Lung (tissue), 12 donors: Measurements from ENCODE around the gene VTI1A. TPM values are rescaled to one million over a fixed set of nuclear protein-coding genes. Genes with fewer than 3 reads are reported as not detected.
"Not testable (repeated sequence)": the region's sequence is repeated elsewhere in the genome, so short reads cannot be mapped to it uniquely, and the experiment has no call there.

Experiments
- ATAC-seq: fragments of 200-7000 bp; cut with Tn5 transposase; one replicate; pipeline ENCODE4 v1.9.1; 2020; ENCODE audit warnings: moderate number of reproducible peaks; ENCODE audit not compliant: insufficient read depth, low FRiP score
- DNase-seq, 3 donors: peaks; one replicate each; pipeline ENCODE4 v3.0.0-alpha.2; 2013 to 2017
- H3K27ac ChIP-seq, 2 donors: one replicate each; pipeline ENCODE4 v1.5.1; 2013; ENCODE audit warnings: mild to moderate bottlenecking in 2 of 2, moderate library complexity in 2 of 2, control low read depth in 1 of 2, inconsistent platforms in 1 of 2, low read depth in 1 of 2, low read length in 1 of 2
- H3K27me3 ChIP-seq, 3 donors: one replicate each; pipeline ENCODE4 v1.5.1; 2013; ENCODE audit warnings: low read length in 2 of 3; ENCODE audit not compliant: control insufficient read depth in 3 of 3, insufficient read depth in 3 of 3
- H3K36me3 ChIP-seq, 4 donors: one replicate each; pipeline ENCODE4 v1.5.1; 2013; ENCODE audit warnings: low read length in 4 of 4, mild to moderate bottlenecking in 1 of 4, moderate library complexity in 1 of 4; ENCODE audit not compliant: control insufficient read depth in 4 of 4, insufficient read depth in 4 of 4
- H3K4me1 ChIP-seq, 5 donors: one replicate each; pipeline ENCODE4 v1.5.1; 2013; ENCODE audit warnings: low read length in 5 of 5, mild to moderate bottlenecking in 2 of 5, moderate library complexity in 1 of 5; ENCODE audit not compliant: control insufficient read depth in 5 of 5, insufficient read depth in 5 of 5
- H3K4me3 ChIP-seq: one replicate; pipeline ENCODE4 v1.5.1; 2013; ENCODE audit warnings: mild to moderate bottlenecking, control low read depth, moderate library complexity
- H3K9ac ChIP-seq, 2 donors: one replicate each; pipeline ENCODE4 v1.5.1; 2013; ENCODE audit warnings: low read length in 2 of 2, control low read depth in 1 of 2; ENCODE audit not compliant: insufficient read depth in 1 of 2
- H3K9me3 ChIP-seq, 4 donors: one replicate each; pipeline ENCODE4 v1.5.1; 2013; ENCODE audit warnings: low read length in 3 of 4, mild to moderate bottlenecking in 1 of 4, moderate library complexity in 1 of 4; ENCODE audit not compliant: control insufficient read depth in 4 of 4, insufficient read depth in 3 of 4
- CTCF ChIP-seq: IDR thresholded peaks from 2 replicates; pipeline ENCODE4 v1.5.1; 2012; ENCODE audit warnings: mild to moderate bottlenecking; ENCODE audit errors: control extremely low read depth, extremely low read depth
- WGBS, 2 donors: extraction: QIAGEN DNeasy Blood & Tissue Kit; methylation state at CpG; one replicate each; pipeline ENCODE4 v1.1.7; 2013; 5-methylcytosine and 5-hydroxymethylcytosine counted together
- polyA plus RNA-seq, 2 donors: library from polyadenylated mRNA; stranded (reverse); fragments of 200-250 nt; gene quantifications; one replicate each; pipeline ENCODE4 v1.2.1, GENCODE V29; 2013
- total RNA-seq, 2 donors: library from RNA; depleted of rRNA in 1 of 2; stranded (reverse); fragments of >200 nt in 1 of 2; gene quantifications; one replicate each; pipeline ENCODE4 v1.2.1, GENCODE V29; 2014 to 2021
- donor health status: control.
- donor health status: control.
- donor health status: Bipolar disorder and iron deficiency.
- donor health status: healthy.
- donor health status: DM: yes; HTN: yes; CAD: no.

The VTI1A gene
- total and polyA plus RNA-seq, 4 donors = 9.2 to 48.2 (median 28.4) TPM

- Histone ChIP-seq H3K27ac (no peak overlapping the region), H3K27me3 (no peaks in the 10 kb centered on the region), H3K9me3 (no peaks in the 10 kb centered on the region), H3K4me1 (peaks cover 0 to 1% (median 0%) of the 10 kb centered on the region in 5 donors), H3K4me3 (no peak overlapping the region), H3K36me3 (peaks cover 6 to 16% (median 11%) of the 10 kb centered on the region in 4 donors), H3K9ac (no peak overlapping the region)
- DNase-seq (no peak), ATAC-seq (no peak)
- 97 to 99% methylated on average over 4 of the region's 4 CpGs for WGBS, 2 donors
- TF ChIP-seq CTCF = no peak
Observed at GRCh38 chr10:112461029-112461887, 14.2 kb downstream of the VTI1A start.

- H3K4me1 ChIP-seq, H3K9me3 ChIP-seq, H3K9ac ChIP-seq, DNase-seq, H3K27ac ChIP-seq, H3K27me3 ChIP-seq, ATAC-seq, H3K4me3 ChIP-seq: not testable (repeated sequence)
- peaks cover 6 to 16% (median 11%) of the 10 kb centered on the region in 4 donors for H3K36me3 ChIP-seq
- 96 to 97% methylated on average over 5 of the region's 5 CpGs for WGBS, 2 donors
Observed at GRCh38 chr10:112464074-112464473, 17.1 kb downstream of the VTI1A start.

- no peaks in the 10 kb centered on the region for H3K27me3 ChIP-seq
- H3K9ac ChIP-seq = no peak overlapping the region
- ATAC-seq (no peak), DNase-seq (no peak)
- no peaks in the 10 kb centered on the region for H3K9me3 ChIP-seq
- no peak overlapping the region for H3K4me3 ChIP-seq
- peaks cover 7 to 16% (median 11%) of the 10 kb centered on the region in 4 donors for H3K36me3 ChIP-seq
- no peaks in the 10 kb centered on the region for H3K4me1 ChIP-seq
- TF ChIP-seq CTCF = no peak
- WGBS, 2 donors = 96 to 98% methylated on average over 3 of the region's 3 CpGs
- H3K27ac ChIP-seq = no peak overlapping the region
Observed at GRCh38 chr10:112465299-112465883, 18.4 kb downstream of the VTI1A start.

GRCh38 chr10:112466802-112467201 lies 19.8 kb downstream of the VTI1A start:
- DNase-seq = no peak
- no peak overlapping the region for H3K4me3 ChIP-seq
- no peak overlapping the region for H3K27ac ChIP-seq
- no peaks in the 10 kb centered on the region for H3K9me3 ChIP-seq
- no peak overlapping the region for H3K9ac ChIP-seq
- no peak for ATAC-seq
- no peaks in the 10 kb centered on the region for H3K27me3 ChIP-seq
- 86 to 89% methylated on average over 3 of the region's 3 CpGs for WGBS, 2 donors
- TF ChIP-seq CTCF = no peak
- peaks cover 3 to 16% (median 9%) of the 10 kb centered on the region in 4 donors for H3K36me3 ChIP-seq
- no peaks in the 10 kb centered on the region for H3K4me1 ChIP-seq
